C4-2B (cell line): ENCODE measurements around the gene GATA5.

Experiments
- H3K27ac ChIP-seq: fragments of 450-650 bp; 2 replicates; pipeline ENCODE4 v1.5.1; 2017
- CTCF ChIP-seq: fragments of 450-650 bp; conservative IDR thresholded peaks from 2 replicates; pipeline ENCODE4 v1.5.1; 2017; ENCODE audit warnings: mild to moderate bottlenecking
- ZFX ChIP-seq: fragments of 450-650 bp; IDR thresholded peaks from 2 replicates; pipeline ENCODE4 v1.6.1; 2017

GATA5 gene

GRCh38 chr20:62448788-62449187 lies 27.0 kb downstream of the GATA5 start:
- H3K27ac ChIP-seq: no peak overlapping the region
- TF ChIP-seq ZFX (no peak), CTCF (no peak)

GRCh38 chr20:62448038-62448437 lies 27.8 kb downstream of the GATA5 start:
- no peak for TF ChIP-seq CTCF
- no peak for TF ChIP-seq ZFX
- no peak overlapping the region for H3K27ac ChIP-seq

GRCh38 chr20:62446888-62447869 lies 28.6 kb downstream of the GATA5 start:
- no peak for TF ChIP-seq CTCF
- no peak for TF ChIP-seq ZFX
- H3K27ac ChIP-seq: no peak overlapping the region

GRCh38 chr20:62446481-62446880 lies 29.3 kb downstream of the GATA5 start:
- no peak overlapping the region for H3K27ac ChIP-seq
- TF ChIP-seq ZFX (no peak), CTCF (no peak)

- TF ChIP-seq ZFX (no peak), CTCF (no peak)
- no peak overlapping the region for H3K27ac ChIP-seq
These were observed 30.0 kb downstream of the GATA5 start for GRCh38 chr20:62445553-62446340.

- H3K27ac ChIP-seq: no peak overlapping the region
- TF ChIP-seq ZFX (no peak), CTCF (no peak)
These were observed 31.5 kb downstream of the GATA5 start for GRCh38 chr20:62444286-62444685.

- no peak for TF ChIP-seq CTCF
- no peak for TF ChIP-seq ZFX
These were observed 33.7 kb downstream of the GATA5 start for GRCh38 chr20:62441987-62442539.

More at GRCh38 chr20:62441987-62442539, 33.7 kb downstream of the GATA5 start:
- H3K27ac ChIP-seq: no peak overlapping the region
